HCT116 (cell line): ENCODE data around the gene FAM184A.

Source experiments
- CEBPB ChIP-seq: IDR thresholded peaks from 2 replicates; pipeline ENCODE4 v1.6.1; 2012; ENCODE audit warnings: low read depth
- FOSL1 ChIP-seq: IDR thresholded peaks from 2 replicates; pipeline ENCODE4 v1.6.1; 2012; ENCODE audit warnings: low read depth
- POLR2A ChIP-seq: IDR thresholded peaks from 2 replicates; pipeline ENCODE4 v1.7.0; 2011; ENCODE audit warnings: borderline replicate concordance; ENCODE audit not compliant: insufficient read depth, insufficient read length; ENCODE audit errors: extremely low read depth
- POLR2AphosphoS5 ChIP-seq: IDR thresholded peaks from 2 replicates; pipeline ENCODE4 v1.6.1; 2011; ENCODE audit warnings: mild to moderate bottlenecking, low read depth, low read length, moderate library complexity
- SP1 ChIP-seq: IDR thresholded peaks from 2 replicates; pipeline ENCODE4 v1.6.1; 2012; ENCODE audit warnings: low read depth
- ZNF274 ChIP-seq: fragments of 200-500 bp; sonication (Bioruptor generic); IDR thresholded peaks from 2 replicates; pipeline ENCODE4 v1.6.1; 2014; ENCODE audit warnings: mild to moderate bottlenecking, low read depth, low read length, inconsistent platforms
- TF ChIP-seq, protein P1 (sequence below): IDR thresholded peaks from 2 replicates; pipeline ENCODE4 v1.6.1; 2012
- TF ChIP-seq, protein P2 (sequence below), 3 experiments: fragments of 200-600 bp in 1 of 3; sonication (generic) in 1 of 3; IDR thresholded peaks in 2 of 3; conservative IDR thresholded peaks in 1 of 3; 2 replicates each; pipeline ENCODE4 v1.5.1; 2012 to 2017; ENCODE audit warnings: low read depth in 2 of 3, low read length in 2 of 3, antibody characterized with exemption in 1 of 3, borderline replicate concordance in 1 of 3, control low read depth in 1 of 3, mild to moderate bottlenecking in 1 of 3, mixed read lengths in 1 of 3, mixed run types in 1 of 3, moderate library complexity in 1 of 3; ENCODE audit not compliant: insufficient read depth in 1 of 3
- TF ChIP-seq, protein P3 (sequence below): IDR thresholded peaks from 2 replicates; pipeline ENCODE4 v1.6.1; 2011; ENCODE audit warnings: mild to moderate bottlenecking, low read length, moderate library complexity; ENCODE audit not compliant: insufficient replicate concordance; ENCODE audit errors: extremely low read depth

DNA sequence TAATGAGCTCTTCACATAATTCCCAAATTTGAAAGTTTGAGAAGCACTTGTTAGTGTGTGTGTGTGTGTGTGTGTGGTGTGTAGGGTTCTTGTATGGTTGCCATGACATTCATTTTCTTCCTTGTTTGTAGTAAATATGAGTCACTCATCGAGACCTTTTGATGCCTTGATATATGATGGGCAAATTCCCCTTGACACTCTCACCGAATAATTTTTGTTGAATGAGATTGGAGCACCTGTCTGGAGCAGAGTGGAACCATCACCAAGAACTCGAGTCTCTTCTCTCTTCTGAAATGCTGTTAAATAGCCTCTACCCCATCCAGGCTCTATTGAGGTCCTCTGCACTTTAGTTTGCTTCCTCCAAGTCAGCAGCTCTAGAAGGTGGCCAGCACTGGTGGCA, 29.6 kb upstream of the FAM184A start:
- TF ChIP-seq POLR2A (no peak), CEBPB (no peak), ZNF274 (no peak), SP1 (no peak), POLR2AphosphoS5 (no peak), FOSL1 (no peak)
- TF ChIP-seq, protein P1, sequence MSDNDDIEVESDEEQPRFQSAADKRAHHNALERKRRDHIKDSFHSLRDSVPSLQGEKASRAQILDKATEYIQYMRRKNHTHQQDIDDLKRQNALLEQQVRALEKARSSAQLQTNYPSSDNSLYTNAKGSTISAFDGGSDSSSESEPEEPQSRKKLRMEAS = no peak
- TF ChIP-seq, protein P2, sequence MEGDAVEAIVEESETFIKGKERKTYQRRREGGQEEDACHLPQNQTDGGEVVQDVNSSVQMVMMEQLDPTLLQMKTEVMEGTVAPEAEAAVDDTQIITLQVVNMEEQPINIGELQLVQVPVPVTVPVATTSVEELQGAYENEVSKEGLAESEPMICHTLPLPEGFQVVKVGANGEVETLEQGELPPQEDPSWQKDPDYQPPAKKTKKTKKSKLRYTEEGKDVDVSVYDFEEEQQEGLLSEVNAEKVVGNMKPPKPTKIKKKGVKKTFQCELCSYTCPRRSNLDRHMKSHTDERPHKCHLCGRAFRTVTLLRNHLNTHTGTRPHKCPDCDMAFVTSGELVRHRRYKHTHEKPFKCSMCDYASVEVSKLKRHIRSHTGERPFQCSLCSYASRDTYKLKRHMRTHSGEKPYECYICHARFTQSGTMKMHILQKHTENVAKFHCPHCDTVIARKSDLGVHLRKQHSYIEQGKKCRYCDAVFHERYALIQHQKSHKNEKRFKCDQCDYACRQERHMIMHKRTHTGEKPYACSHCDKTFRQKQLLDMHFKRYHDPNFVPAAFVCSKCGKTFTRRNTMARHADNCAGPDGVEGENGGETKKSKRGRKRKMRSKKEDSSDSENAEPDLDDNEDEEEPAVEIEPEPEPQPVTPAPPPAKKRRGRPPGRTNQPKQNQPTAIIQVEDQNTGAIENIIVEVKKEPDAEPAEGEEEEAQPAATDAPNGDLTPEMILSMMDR (IDR thresholded peaks at IDR 0.05 in 2 of 3, conservative IDR thresholded peaks at IDR 0.05 in 1 of 3; ENCODE audit: borderline replicate concordance in 1 of 3, insufficient read depth in 1 of 3, low read depth in 2 of 3, low read length in 2 of 3) = no peak
- TF ChIP-seq, protein P3, sequence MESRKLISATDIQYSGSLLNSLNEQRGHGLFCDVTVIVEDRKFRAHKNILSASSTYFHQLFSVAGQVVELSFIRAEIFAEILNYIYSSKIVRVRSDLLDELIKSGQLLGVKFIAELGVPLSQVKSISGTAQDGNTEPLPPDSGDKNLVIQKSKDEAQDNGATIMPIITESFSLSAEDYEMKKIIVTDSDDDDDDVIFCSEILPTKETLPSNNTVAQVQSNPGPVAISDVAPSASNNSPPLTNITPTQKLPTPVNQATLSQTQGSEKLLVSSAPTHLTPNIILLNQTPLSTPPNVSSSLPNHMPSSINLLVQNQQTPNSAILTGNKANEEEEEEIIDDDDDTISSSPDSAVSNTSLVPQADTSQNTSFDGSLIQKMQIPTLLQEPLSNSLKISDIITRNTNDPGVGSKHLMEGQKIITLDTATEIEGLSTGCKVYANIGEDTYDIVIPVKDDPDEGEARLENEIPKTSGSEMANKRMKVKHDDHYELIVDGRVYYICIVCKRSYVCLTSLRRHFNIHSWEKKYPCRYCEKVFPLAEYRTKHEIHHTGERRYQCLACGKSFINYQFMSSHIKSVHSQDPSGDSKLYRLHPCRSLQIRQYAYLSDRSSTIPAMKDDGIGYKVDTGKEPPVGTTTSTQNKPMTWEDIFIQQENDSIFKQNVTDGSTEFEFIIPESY = no peak
